ENCODE data around the gene CALCA.

Gene CALCA

GRCh38 chr11:14975252-14975587 is 3.1 kb upstream of the CALCA start:
- Histone ChIP-seq H3K9me3 (ENCODE audit: control insufficient read depth in 2 of 2, low read length in 2 of 2) (no peaks in the 10 kb centered on the region), H3K36me3 (ENCODE audit: control insufficient read depth in 2 of 2, insufficient read depth in 2 of 2, low read length in 2 of 2) (no peaks in the 10 kb centered on the region), H3K4me1 (ENCODE audit: control insufficient read depth in 2 of 2, insufficient read depth in 2 of 2, low read length in 2 of 2) (peaks cover 13 to 17% of the 10 kb centered on the region in 2 donors), H3K4me3 (ENCODE audit: low read length in 2 of 2) (peak overlapping the region in 1 of 2 donors; percentile 42), H3K27ac (ENCODE audit: low read depth in 2 of 2, low read length in 2 of 2) (no peak overlapping the region), H3K27me3 (ENCODE audit: control insufficient read depth in 2 of 2, insufficient read depth in 2 of 2, low read length in 2 of 2) (peaks cover 54 to 61% of the 10 kb centered on the region in 2 donors), H3K9ac (ENCODE audit: low read depth in 1 of 2, low read length in 2 of 2) (no peak overlapping the region)

DNA sequence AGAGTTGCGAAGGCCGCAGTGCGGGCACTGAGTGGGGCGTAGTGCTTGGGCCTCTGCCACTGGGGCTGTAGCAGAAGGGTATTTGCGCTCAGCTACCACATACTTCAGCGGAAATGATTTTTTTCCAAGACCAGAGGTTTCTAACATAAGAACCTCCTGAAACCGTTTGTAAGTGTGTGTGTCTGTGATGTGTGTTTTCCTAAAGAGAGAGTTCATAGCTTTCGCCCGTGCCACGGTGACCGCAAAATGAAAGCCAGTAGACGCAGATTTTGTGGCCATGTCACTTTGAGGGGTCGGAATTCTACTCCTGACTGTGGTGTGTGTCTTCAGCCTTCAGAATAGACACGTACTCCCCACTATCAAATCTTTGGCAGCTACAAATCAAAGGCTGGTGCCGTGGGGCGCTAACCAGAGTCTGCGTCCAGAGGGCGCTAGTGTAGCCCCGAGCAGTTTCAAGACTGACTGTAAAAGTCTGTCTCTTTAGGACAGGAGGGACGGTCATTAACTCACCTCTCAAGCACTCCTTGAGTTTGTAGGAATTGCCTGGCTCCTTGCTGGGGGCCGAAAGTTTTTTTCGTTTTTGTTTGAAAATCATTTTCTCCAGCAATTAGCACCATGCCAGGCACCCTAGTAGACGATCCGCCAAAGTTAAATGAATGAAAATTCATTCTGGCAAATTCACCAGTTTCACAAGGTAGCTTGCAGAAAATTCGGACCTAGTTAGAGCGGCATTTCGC is 2.5 kb upstream of the CALCA start:
- Histone ChIP-seq H3K9ac (ENCODE audit: low read depth in 1 of 2, low read length in 2 of 2) (no peak overlapping the region), H3K9me3 (ENCODE audit: control insufficient read depth in 2 of 2, low read length in 2 of 2) (no peaks in the 10 kb centered on the region), H3K4me3 (ENCODE audit: low read length in 2 of 2) (peak overlapping the region in 1 of 2 donors; percentile 42)

GRCh38 chr11:14973621-14974514 is 1.7 kb upstream of the CALCA start:
- Histone ChIP-seq H3K9ac (ENCODE audit: low read depth in 1 of 2, low read length in 2 of 2) (no peak overlapping the region), H3K4me3 (ENCODE audit: low read length in 2 of 2) (peak overlapping the region in 1 of 2 donors; percentile 42), H3K36me3 (ENCODE audit: control insufficient read depth in 2 of 2, insufficient read depth in 2 of 2, low read length in 2 of 2) (no peaks in the 10 kb centered on the region), H3K27ac (ENCODE audit: low read depth in 2 of 2, low read length in 2 of 2) (no peak overlapping the region), H3K4me1 (ENCODE audit: control insufficient read depth in 2 of 2, insufficient read depth in 2 of 2, low read length in 2 of 2) (peaks cover 13 to 17% of the 10 kb centered on the region in 2 donors), H3K9me3 (ENCODE audit: control insufficient read depth in 2 of 2, low read length in 2 of 2) (no peaks in the 10 kb centered on the region), H3K27me3 (ENCODE audit: control insufficient read depth in 2 of 2, insufficient read depth in 2 of 2, low read length in 2 of 2) (peaks cover 58% of the 10 kb centered on the region in 2 donors)

More for the DNA sequence above, 2.5 kb upstream of the CALCA start:
- no peak overlapping the region for H3K27ac ChIP-seq (ENCODE audit: low read depth in 2 of 2, low read length in 2 of 2)
- H3K36me3 ChIP-seq (ENCODE audit: control insufficient read depth in 2 of 2, insufficient read depth in 2 of 2, low read length in 2 of 2): no peaks in the 10 kb centered on the region
- peaks cover 13 to 17% of the 10 kb centered on the region in 2 donors for H3K4me1 ChIP-seq (ENCODE audit: control insufficient read depth in 2 of 2, insufficient read depth in 2 of 2, low read length in 2 of 2)
- H3K27me3 ChIP-seq (ENCODE audit: control insufficient read depth in 2 of 2, insufficient read depth in 2 of 2, low read length in 2 of 2): peaks cover 58 to 59% of the 10 kb centered on the region in 2 donors

DNA sequence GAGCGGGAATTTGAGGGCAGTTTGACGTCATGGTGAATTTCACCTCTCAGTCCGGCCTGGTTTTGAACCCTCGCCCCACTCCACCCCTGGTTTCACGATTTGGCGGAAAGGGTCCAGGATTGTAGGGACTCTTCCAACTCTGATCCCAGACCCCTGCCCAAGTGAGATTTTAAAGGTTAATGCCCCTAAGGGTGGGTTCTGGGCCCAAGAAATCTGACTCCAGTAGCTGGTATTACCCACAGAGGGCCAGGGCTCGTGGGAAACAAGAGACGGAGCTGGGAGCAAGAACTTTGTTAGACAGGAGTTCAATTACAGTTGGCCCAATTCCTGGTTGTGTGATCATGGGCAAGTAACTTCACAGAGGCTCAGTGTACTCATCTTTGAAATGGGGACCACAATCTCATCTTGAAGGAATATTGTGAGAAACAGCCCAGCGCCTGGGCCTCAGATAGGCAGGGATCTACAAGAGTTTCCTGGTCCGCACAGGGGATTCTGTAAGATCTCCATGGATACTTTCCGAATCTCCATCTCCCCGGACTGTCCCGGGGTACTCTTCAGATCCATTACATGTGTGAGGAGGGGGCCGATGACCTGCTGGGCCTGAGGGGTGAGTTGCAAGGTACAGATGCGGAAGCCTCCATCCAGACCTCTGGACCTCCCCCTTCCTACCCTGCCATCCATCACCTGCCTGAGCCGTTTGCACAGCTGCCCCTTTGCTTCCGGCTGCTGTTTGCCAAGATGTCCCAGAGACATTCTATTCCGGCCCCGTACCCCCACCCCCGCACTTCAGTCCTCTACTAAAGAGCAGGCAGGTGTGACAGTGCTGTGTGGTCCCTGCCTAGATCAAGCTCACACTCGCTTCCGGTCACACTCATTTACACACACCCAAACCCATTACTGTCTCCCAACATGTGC is 687 bp upstream of the CALCA start:
- peaks cover 56 to 58% of the 10 kb centered on the region in 2 donors for H3K27me3 ChIP-seq (ENCODE audit: control insufficient read depth in 2 of 2, insufficient read depth in 2 of 2, low read length in 2 of 2)
- H3K9ac ChIP-seq (ENCODE audit: low read depth in 1 of 2, low read length in 2 of 2): no peak overlapping the region
- no peaks in the 10 kb centered on the region for H3K9me3 ChIP-seq (ENCODE audit: control insufficient read depth in 2 of 2, low read length in 2 of 2)
- H3K27ac ChIP-seq (ENCODE audit: low read depth in 2 of 2, low read length in 2 of 2): no peak overlapping the region
- no peak overlapping the region for H3K4me3 ChIP-seq (ENCODE audit: low read length in 2 of 2)
- H3K36me3 ChIP-seq (ENCODE audit: control insufficient read depth in 2 of 2, insufficient read depth in 2 of 2, low read length in 2 of 2): no peaks in the 10 kb centered on the region
- H3K4me1 ChIP-seq (ENCODE audit: control insufficient read depth in 2 of 2, insufficient read depth in 2 of 2, low read length in 2 of 2): peaks cover 13 to 17% of the 10 kb centered on the region in 2 donors

DNA sequence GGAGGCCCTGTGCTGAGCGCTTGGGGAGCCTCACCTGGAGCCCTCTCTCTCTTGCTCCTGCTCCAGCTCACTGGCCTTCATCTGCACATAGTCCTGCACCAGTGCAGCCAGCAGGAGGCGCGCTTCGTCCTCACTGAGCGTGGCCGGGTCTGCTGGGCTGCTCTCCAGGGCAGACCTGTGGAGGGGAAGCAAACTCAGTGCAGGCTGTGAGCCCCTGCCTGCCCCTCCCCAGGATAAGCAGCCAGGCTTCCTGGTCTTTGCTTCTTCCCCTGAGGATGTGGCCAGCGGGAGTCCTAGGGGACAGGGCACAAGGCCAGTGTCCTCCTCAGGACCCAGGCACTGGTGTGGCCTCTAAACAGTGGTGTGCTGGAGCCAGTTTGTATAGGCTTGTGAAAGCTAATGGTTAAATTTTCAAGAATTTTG is 2.2 kb downstream of the CALCA start:
- peaks cover 39 to 44% of the 10 kb centered on the region in 2 donors for H3K27me3 ChIP-seq (ENCODE audit: control insufficient read depth in 2 of 2, insufficient read depth in 2 of 2, low read length in 2 of 2)

GRCh38 chr11:14967581-14968243 is 4.4 kb downstream of the CALCA start:
- H3K27me3 ChIP-seq (ENCODE audit: control insufficient read depth in 2 of 2, insufficient read depth in 2 of 2, low read length in 2 of 2): peaks cover 18 to 22% of the 10 kb centered on the region in 2 donors
- no peaks in the 10 kb centered on the region for H3K4me1 ChIP-seq (ENCODE audit: control insufficient read depth in 2 of 2, insufficient read depth in 2 of 2, low read length in 2 of 2)
- H3K4me3 ChIP-seq (ENCODE audit: low read length in 2 of 2): no peak overlapping the region
- no peak overlapping the region for H3K27ac ChIP-seq (ENCODE audit: low read depth in 2 of 2, low read length in 2 of 2)
- H3K36me3 ChIP-seq (ENCODE audit: control insufficient read depth in 2 of 2, insufficient read depth in 2 of 2, low read length in 2 of 2): no peaks in the 10 kb centered on the region
- no peaks in the 10 kb centered on the region for H3K9me3 ChIP-seq (ENCODE audit: control insufficient read depth in 2 of 2, low read length in 2 of 2)
- H3K9ac ChIP-seq (ENCODE audit: low read depth in 1 of 2, low read length in 2 of 2): no peak overlapping the region

More for the DNA sequence above, 2.2 kb downstream of the CALCA start:
- Histone ChIP-seq H3K36me3 (ENCODE audit: control insufficient read depth in 2 of 2, insufficient read depth in 2 of 2, low read length in 2 of 2) (no peaks in the 10 kb centered on the region), H3K9me3 (ENCODE audit: control insufficient read depth in 2 of 2, low read length in 2 of 2) (no peaks in the 10 kb centered on the region), H3K4me3 (ENCODE audit: low read length in 2 of 2) (no peak overlapping the region), H3K27ac (ENCODE audit: low read depth in 2 of 2, low read length in 2 of 2) (no peak overlapping the region), H3K9ac (ENCODE audit: low read depth in 1 of 2, low read length in 2 of 2) (no peak overlapping the region), H3K4me1 (ENCODE audit: control insufficient read depth in 2 of 2, insufficient read depth in 2 of 2, low read length in 2 of 2) (peaks cover 13 to 17% of the 10 kb centered on the region in 2 donors)

- Histone ChIP-seq H3K4me3 (ENCODE audit: low read length in 2 of 2) (no peak overlapping the region), H3K36me3 (ENCODE audit: control insufficient read depth in 2 of 2, insufficient read depth in 2 of 2, low read length in 2 of 2) (no peaks in the 10 kb centered on the region), H3K27ac (ENCODE audit: low read depth in 2 of 2, low read length in 2 of 2) (no peak overlapping the region), H3K9ac (ENCODE audit: low read depth in 1 of 2, low read length in 2 of 2) (no peak overlapping the region), H3K9me3 (ENCODE audit: control insufficient read depth in 2 of 2, low read length in 2 of 2) (no peaks in the 10 kb centered on the region), H3K27me3 (ENCODE audit: control insufficient read depth in 2 of 2, insufficient read depth in 2 of 2, low read length in 2 of 2) (no peaks in the 10 kb centered on the region), H3K4me1 (ENCODE audit: control insufficient read depth in 2 of 2, insufficient read depth in 2 of 2, low read length in 2 of 2) (no peaks in the 10 kb centered on the region)
Measured at GRCh38 chr11:14956111-14956510, 16.0 kb downstream of the CALCA start.

DNA sequence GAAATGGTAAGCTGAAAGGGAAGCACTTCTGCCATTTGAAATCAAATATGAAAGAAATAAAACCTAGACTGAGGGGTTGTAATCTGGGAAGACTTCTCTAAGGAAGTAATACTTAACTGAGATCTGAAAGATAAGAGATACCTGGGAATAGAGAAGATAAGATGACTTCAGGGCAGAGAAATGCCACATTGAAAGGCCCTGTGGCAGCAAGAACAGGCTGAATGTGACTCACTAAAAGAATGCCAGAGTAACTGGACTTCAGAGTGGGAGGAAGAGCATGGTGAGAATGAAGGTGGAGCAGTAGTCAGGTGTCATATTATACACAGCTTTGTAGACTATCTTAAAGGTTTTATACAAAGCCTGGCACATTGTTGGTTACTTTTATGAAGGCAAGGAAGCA is 17.6 kb downstream of the CALCA start:
- H3K9me3 ChIP-seq (ENCODE audit: control insufficient read depth in 2 of 2, low read length in 2 of 2): no peaks in the 10 kb centered on the region
- no peak overlapping the region for H3K9ac ChIP-seq (ENCODE audit: low read depth in 1 of 2, low read length in 2 of 2)
- no peaks in the 10 kb centered on the region for H3K27me3 ChIP-seq (ENCODE audit: control insufficient read depth in 2 of 2, insufficient read depth in 2 of 2, low read length in 2 of 2)
- no peaks in the 10 kb centered on the region for H3K4me1 ChIP-seq (ENCODE audit: control insufficient read depth in 2 of 2, insufficient read depth in 2 of 2, low read length in 2 of 2)
- H3K36me3 ChIP-seq (ENCODE audit: control insufficient read depth in 2 of 2, insufficient read depth in 2 of 2, low read length in 2 of 2): no peaks in the 10 kb centered on the region
- H3K27ac ChIP-seq (ENCODE audit: low read depth in 2 of 2, low read length in 2 of 2): no peak overlapping the region
- H3K4me3 ChIP-seq (ENCODE audit: low read length in 2 of 2): no peak overlapping the region

DNA sequence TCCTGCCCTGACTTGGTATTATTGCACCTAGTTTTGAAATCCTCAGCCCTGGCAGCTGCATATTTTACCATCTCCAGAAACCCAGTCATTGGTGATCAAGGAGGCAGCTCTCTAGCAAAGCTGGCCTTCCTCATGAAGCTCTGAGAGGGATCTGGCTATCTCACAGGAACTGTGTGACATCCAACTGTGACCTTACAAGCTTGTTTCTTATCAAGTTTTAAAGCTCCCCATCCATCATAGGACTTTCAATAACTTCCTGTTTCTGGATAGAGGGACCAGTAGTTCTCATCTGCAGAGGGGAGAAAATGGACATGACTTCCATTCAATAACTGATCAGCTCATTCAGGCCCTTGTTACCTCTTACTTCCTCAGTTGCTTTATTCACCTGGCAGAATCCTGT is 18.2 kb downstream of the CALCA start:
- Histone ChIP-seq H3K4me1 (ENCODE audit: control insufficient read depth in 2 of 2, insufficient read depth in 2 of 2, low read length in 2 of 2) (no peaks in the 10 kb centered on the region), H3K36me3 (ENCODE audit: control insufficient read depth in 2 of 2, insufficient read depth in 2 of 2, low read length in 2 of 2) (no peaks in the 10 kb centered on the region), H3K9me3 (ENCODE audit: control insufficient read depth in 2 of 2, low read length in 2 of 2) (no peaks in the 10 kb centered on the region), H3K9ac (ENCODE audit: low read depth in 1 of 2, low read length in 2 of 2) (no peak overlapping the region), H3K27me3 (ENCODE audit: control insufficient read depth in 2 of 2, insufficient read depth in 2 of 2, low read length in 2 of 2) (no peaks in the 10 kb centered on the region), H3K4me3 (ENCODE audit: low read length in 2 of 2) (no peak overlapping the region), H3K27ac (ENCODE audit: low read depth in 2 of 2, low read length in 2 of 2) (no peak overlapping the region)
